ENCODE data around the gene MYCN.

Gene MYCN

GRCh38 chr2:15976354-15976753 lies 36.0 kb downstream of the MYCN start:
- DNase-seq (ENCODE audit: low read depth in 2 of 2) = no peak

DNA sequence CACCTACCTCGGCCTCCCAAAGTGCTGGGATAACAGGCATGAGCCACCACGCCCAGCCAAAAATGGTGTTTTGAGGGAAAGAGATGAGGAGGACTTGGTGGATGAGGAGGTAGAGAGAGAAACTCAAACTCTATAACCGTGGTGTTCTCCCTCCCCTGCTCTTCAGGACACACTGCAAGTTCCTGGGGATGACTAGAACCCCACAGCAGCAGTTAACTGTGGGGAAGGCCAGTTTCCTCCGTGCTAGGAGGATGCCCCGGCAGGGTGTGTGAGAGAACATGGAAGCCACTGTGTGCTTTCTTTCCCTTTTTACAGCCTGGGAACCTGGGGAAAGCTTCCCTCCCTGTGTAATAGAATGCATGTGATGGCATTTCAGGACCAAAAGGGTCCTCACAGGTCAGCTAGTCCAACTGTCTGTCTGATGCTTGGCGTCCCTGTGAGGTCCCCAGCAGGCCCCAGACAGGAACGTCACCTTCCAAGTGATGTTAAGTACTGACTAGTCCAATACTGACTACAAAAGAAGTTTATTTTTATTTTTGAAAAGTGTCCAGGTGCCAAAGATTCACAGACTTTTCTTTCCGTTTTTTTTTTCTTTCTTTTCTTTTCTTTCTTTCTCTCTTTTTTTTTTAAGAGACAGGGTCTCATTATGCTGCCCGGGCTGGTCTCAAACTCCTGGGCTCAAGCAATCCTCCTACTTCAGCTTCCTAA lies 38.9 kb downstream of the MYCN start:
- no peak for DNase-seq (ENCODE audit: low read depth in 2 of 2)

DNA sequence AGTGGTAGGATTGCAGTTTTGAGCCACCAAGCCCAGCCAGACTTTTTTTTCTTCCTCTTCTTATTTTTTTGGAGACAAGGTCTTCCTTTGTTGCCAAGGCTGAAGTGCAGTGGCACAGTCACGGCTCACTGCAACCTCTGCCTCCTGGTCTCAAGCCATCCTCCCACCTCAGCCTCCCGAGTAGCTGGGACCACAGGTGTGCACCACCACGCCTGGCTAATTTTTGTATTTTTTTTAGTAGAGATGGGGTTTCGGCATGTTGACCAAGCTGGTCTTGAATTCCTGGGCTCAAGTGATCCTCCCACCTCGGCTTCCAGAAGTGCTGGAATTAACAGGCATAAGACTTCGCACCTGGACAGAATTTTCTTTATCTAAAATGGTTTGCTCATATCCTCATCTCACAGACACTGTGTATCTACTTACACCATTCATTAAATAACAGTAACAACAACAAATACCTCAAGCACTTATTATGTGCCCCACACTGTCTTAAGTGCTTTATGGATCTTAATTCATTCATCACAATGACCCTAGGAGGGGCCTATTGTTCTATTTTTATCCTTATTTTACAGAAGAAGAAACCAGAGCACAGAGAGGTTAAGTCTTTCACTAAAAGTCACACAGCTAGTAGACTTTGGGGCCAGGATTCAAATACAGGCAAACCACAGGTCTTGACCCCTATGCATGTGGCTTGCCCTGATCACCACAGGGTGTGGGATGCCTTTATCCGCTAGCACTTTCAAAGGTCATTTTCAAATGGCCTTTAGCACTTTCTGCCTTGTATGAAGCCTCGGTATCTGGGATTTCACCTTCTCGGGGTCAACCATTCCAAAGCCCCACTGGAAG lies 39.6 kb downstream of the MYCN start:
- DNase-seq (ENCODE audit: low read depth in 2 of 2) = no peak

DNA sequence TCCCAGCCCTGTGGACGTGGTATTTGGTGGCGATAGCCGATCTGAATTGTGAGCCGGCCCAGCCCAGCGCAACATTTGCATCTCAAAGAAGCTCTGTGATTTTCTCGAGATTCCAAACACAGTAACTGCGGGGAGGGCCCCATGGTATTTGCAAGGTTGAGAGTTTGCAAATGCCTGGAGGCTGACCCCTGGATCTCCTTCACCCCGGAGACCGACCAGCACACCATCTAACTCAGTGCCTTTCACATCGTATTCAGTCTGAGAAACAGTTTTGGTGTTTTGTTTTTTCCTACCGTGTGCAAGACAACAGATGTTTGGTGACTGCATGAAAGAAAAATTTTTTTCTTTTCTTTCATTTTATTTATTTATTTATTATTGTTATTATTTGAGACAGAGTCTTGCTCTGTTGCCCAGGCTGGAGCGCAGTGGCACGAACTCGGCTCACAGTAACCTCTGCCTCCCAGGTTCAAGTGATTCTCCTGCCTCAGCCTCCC lies 40.3 kb downstream of the MYCN start:
- no peak for DNase-seq (ENCODE audit: low read depth in 2 of 2)

DNA sequence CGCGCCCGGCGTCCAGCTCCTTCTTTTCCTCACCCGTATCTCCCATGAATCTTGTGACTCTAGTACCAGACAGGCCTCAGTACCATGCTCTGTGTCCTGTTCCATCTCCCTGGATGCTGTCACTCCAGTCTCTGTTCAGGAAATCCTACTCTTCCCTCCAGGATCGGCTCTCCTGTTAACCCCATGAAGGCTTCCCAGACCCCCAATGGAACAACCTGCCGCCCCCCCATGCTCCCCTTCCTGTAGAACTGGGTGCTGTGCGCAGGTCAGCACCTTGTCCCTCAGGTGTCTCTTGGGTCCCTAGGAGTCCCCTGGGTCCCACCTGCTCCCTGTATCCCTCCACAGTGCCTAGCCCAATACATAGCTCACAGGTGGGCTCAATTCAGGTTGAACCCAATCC lies 41.3 kb downstream of the MYCN start:
- no peak for DNase-seq (ENCODE audit: low read depth in 2 of 2)

DNA sequence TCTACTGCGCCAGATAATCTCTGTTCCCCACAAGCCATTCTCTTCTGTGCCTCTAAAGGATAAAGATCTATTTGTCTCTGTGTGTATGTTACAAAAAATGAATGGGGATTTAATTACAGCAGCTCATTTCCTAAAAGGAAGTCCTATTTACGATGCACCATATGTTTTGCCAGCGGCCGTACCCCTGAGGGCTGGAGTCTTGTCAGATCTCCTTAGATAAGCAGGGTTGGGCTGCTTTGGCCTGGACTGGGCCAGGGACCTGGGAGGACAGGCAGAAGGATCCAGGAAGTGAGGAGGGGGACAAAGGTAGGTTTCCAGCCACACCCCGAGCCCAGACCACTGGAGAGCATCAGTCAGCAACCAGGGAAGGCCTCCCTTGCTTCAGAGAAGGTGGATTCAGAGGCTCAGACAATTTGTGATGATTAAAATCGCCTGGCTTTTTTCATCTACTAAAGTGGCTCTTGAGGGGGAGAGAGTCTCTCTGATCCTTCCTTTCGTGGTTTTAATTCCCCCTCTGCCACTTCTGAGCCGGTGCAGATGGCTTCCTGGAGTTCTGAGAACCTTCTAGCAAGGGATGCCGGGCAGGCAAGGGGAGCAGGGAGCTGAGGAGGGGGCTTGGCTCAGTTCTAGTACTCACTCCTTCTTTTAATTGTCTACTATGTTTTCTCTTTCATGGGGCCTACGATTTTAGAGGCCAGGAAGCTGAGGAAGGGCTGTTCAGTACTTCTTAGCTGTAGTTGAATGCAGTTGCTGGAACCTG lies 42.1 kb downstream of the MYCN start:
- DNase-seq (ENCODE audit: low read depth in 2 of 2) = no peak

- no peak for DNase-seq (ENCODE audit: low read depth in 2 of 2)
These were observed 43.1 kb downstream of the MYCN start for GRCh38 chr2:15983496-15983895.

- DNase-seq (ENCODE audit: low read depth in 2 of 2) = no peak
These were observed 44.3 kb downstream of the MYCN start for GRCh38 chr2:15984368-15985255.

- DNase-seq (ENCODE audit: low read depth in 2 of 2) = no peak
These were observed 45.2 kb downstream of the MYCN start for GRCh38 chr2:15985531-15985930.

GRCh38 chr2:15986068-15986560 lies 45.8 kb downstream of the MYCN start:
- DNase-seq (ENCODE audit: low read depth in 2 of 2) = no peak

GRCh38 chr2:15986644-15987043 lies 46.3 kb downstream of the MYCN start:
- DNase-seq (ENCODE audit: low read depth in 2 of 2) = no peak

DNA sequence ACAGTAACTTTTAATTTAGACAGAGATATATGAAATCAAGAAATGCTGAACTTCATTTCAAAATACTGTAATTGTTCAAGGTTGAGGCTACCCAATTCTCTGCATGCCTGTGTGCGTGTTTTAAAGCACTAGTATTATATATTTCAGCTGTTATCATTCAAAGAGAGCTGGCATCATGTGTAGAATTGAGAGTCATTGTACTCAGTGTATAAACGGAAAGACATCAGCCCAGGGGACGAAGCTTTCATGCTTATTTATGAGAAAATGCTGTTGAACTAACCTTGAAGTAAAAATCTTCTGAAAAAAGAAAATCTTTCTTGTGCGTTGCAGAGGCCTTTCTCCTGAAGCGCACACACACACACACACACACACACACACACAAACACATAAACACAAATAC lies 48.4 kb downstream of the MYCN start:
- DNase-seq (ENCODE audit: low read depth in 2 of 2) = no peak

GRCh38 chr2:15989559-15989958 lies 49.2 kb downstream of the MYCN start:
- DNase-seq (ENCODE audit: low read depth in 2 of 2) = no peak

GRCh38 chr2:15990151-15991101 lies 50.1 kb downstream of the MYCN start:
- DNase-seq (ENCODE audit: low read depth in 2 of 2) = no peak

- no peak for DNase-seq (ENCODE audit: low read depth in 2 of 2)
These were observed 50.9 kb downstream of the MYCN start for GRCh38 chr2:15991231-15991630.

DNA sequence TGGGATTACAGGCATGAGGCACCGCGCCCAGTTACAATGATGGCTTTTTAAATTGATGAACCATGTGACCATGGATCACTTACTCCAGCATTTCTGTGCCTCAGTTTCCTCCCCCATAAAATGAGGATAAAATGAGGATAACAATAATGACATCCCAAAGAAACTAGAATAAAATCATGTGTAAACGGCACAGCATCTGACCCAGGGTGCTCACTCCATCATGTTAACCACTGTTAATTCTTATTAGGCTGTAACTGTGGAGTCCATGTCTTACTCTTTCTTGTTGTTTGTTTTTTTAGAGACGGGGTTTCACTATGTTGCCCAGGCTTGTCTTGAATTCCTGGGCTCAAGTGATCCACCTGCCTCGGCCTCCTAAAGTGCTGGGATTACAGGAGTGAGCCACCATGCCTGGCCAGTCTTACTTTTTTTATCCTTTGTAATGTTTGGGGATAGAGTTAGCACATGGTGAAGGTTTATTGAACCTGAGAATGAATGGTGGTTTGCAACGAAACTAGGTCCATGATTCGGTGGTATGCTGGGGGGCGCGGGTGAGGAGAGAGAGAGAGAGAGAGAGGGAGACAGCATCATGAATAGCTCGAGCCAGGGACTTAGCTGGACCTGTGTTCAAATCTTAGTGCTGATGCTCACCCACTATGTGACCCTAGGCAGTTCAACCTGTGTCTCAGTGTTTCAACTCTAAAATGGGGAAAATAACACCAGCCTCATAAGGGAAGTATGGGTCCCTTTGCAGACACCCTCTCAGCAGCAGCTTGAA lies 52.3 kb downstream of the MYCN start:
- no peak for DNase-seq (ENCODE audit: low read depth in 2 of 2)

DNA sequence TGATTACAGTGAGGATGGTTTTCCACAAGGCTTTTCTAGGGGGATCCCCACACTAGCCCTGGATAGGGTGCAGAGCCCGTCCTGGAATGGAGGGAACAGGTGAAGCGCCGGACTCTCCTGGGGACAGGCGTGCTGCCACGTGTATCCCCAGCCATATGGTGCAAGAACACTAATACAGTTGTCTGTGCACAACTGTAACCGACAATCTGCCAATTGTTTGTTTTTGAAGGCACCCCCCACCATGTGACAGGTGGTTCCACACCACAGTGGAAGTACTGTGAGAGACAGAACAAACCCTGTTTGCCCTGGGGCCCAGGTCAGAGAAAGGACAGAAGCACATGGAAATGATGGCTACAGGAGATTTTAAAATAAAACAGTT lies 52.9 kb downstream of the MYCN start:
- no peak for DNase-seq (ENCODE audit: low read depth in 2 of 2)

GRCh38 chr2:15993666-15994065 lies 53.3 kb downstream of the MYCN start:
- no peak for DNase-seq (ENCODE audit: low read depth in 2 of 2)

DNA sequence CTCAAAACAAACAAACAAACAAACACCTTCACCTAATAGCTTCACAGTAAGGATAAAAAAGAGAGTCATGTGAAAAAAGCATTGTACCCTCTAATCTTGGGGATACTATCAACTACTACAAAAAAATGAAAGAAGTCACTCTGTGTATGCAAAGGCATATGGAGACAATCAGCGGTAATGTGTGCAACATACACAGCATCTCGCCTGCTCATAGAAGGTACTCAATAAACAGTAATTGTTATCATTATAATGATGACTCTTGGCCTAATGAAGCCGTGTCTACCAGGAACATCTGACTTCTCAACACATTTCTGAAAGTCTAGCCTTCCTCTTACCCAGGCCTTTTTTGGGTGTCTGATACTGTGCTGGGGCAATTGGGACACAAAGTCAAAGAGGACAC lies 55.3 kb downstream of the MYCN start:
- no peak for DNase-seq (ENCODE audit: low read depth in 2 of 2)

Measured in stimulated activated CD8-positive, alpha-beta memory T cell treated with anti-CD3 and anti-CD28 coated beads, Interleukin-7, amount 100 ng/mL, for 4 hours (primary cell).